H1 (cell line): Measurements from ENCODE around the gene BRAT1. TPM values are rescaled to one million over a fixed set of nuclear protein-coding genes. Genes with fewer than 3 reads are reported as not detected.

Experiments
- CTCF ChIA-PET: fragments of 300-600 bp; sonication (Branson Sonifier 250); formaldehyde crosslinking; loops from one replicate; lab custom pipeline; 2021; ENCODE audit not compliant: partially characterized antibody; lab: Charles Lee
- POLR2A ChIA-PET: fragments of 300-600 bp; sonication (Branson Sonifier 250); formaldehyde crosslinking; loops from one replicate; lab custom pipeline; 2021; ENCODE audit warnings: inconsistent platforms; ENCODE audit not compliant: partially characterized antibody; lab: Charles Lee
- DNase-seq, 2 experiments: peaks; one replicate each; pipeline versions ENCODE4 v3.0.0 to v3.0.0-alpha.2; 2010 to 2022; ENCODE audit warnings: low spot score in 2 of 2, low read depth in 1 of 2, mixed read lengths in 1 of 2
- FAIRE-seq: peaks from 2 replicates; lab custom pipeline; 2011; peaks lifted over from hg19 to GRCh38; lab: Jason Lieb, UNC
- H2AFZ ChIP-seq: 2 replicates; pipeline ENCODE4 v1.8.1; 2012; ENCODE audit warnings: low read length, inconsistent platforms
- H2AK5ac ChIP-seq: 2 replicates; pipeline ENCODE4 v1.6.1; 2013; ENCODE audit warnings: low read depth, low read length
- H2BK120ac ChIP-seq: replicated peaks from 2 replicates; pipeline ENCODE3; 2013; ENCODE audit warnings: low read depth, low read length, inconsistent platforms
- H2BK12ac ChIP-seq: 2 replicates; pipeline ENCODE4 v1.6.1; 2013; ENCODE audit warnings: low read depth, low read length
- H2BK15ac ChIP-seq: 2 replicates; pipeline ENCODE4 v1.6.1; 2013; ENCODE audit warnings: low read length
- H2BK20ac ChIP-seq: 2 replicates; pipeline ENCODE4 v1.6.1; 2013; ENCODE audit warnings: low read length
- H2BK5ac ChIP-seq: 2 replicates; pipeline ENCODE4 v1.6.1; 2013; ENCODE audit warnings: low read depth, low read length
- H3K14ac ChIP-seq: 2 replicates; pipeline ENCODE4 v1.6.1; 2013; ENCODE audit warnings: inconsistent platforms; ENCODE audit not compliant: insufficient read length
- H3K18ac ChIP-seq: 2 replicates; pipeline ENCODE4 v1.6.1; 2013; ENCODE audit warnings: low read length; ENCODE audit errors: extremely low read depth
- H3K23ac ChIP-seq: 2 replicates; pipeline ENCODE4 v1.6.1; 2013; ENCODE audit warnings: inconsistent platforms; ENCODE audit not compliant: insufficient read length
- H3K23me2 ChIP-seq: 2 replicates; pipeline ENCODE4 v1.6.1; 2013; ENCODE audit warnings: low read depth, low read length
- H3K27ac ChIP-seq: 2 replicates; pipeline ENCODE4 v1.6.1; 2011; ENCODE audit warnings: low read depth, low read length, inconsistent platforms
- H3K27me3 ChIP-seq, 4 experiments: replicated peaks in 1 of 4; 1 replicate in 1 of 4; 2 replicates in 3 of 4; pipeline versions ENCODE4 v1.6.1 to v1.8.1; 2011 to 2013; ENCODE audit warnings: low read length in 3 of 4, mild to moderate bottlenecking in 3 of 4, inconsistent platforms in 2 of 4, mixed read lengths in 2 of 4, moderate library complexity in 1 of 4; ENCODE audit not compliant: control insufficient read depth in 3 of 4, insufficient read depth in 3 of 4; ENCODE audit errors: extremely low read depth in 1 of 4
- H3K36me3 ChIP-seq, 4 experiments: 2 replicates each; pipeline versions ENCODE4 v1.6.1 to v1.8.1; 2011 to 2013; ENCODE audit warnings: mild to moderate bottlenecking in 4 of 4, low read length in 3 of 4, moderate library complexity in 2 of 4, control low read depth in 1 of 4, inconsistent platforms in 1 of 4; ENCODE audit not compliant: insufficient read depth in 4 of 4, control insufficient read depth in 2 of 4
- H3K4ac ChIP-seq: replicated peaks from 2 replicates; pipeline ENCODE3; 2013; ENCODE audit warnings: low read length, low read depth, mixed read lengths, inconsistent platforms; ENCODE audit not compliant: insufficient read length
- H3K4me1 ChIP-seq, 4 experiments: replicated peaks in 1 of 4; 1 replicate in 1 of 4; 2 replicates in 3 of 4; pipeline versions ENCODE4 v1.6.1 to v1.8.1; 2011 to 2013; ENCODE audit warnings: low read length in 3 of 4, inconsistent platforms in 2 of 4, mixed read lengths in 1 of 4; ENCODE audit not compliant: insufficient read depth in 4 of 4, control insufficient read depth in 3 of 4
- H3K4me2 ChIP-seq, 2 experiments: 2 replicates each; pipeline versions ENCODE4 v1.6.1 to v1.8.1; 2011 to 2013; ENCODE audit warnings: low read depth in 2 of 2, low read length in 2 of 2, control low read depth in 1 of 2, inconsistent platforms in 1 of 2, mild to moderate bottlenecking in 1 of 2; ENCODE audit not compliant: insufficient read depth in 1 of 2
- H3K4me3 ChIP-seq, 4 experiments: fragments of 200-600, 300-600 bp in 1 of 4; sonication (generic), shearing (Covaris generic), sonication (Bioruptor Twin) in 1 of 4; 2 replicates each; pipeline versions ENCODE4 v1.5.1 to v1.8.1; 2011 to 2016; ENCODE audit warnings: low read length in 4 of 4, low read depth in 3 of 4, control low read depth in 2 of 4, inconsistent platforms in 2 of 4, mild to moderate bottlenecking in 2 of 4, mixed read lengths in 1 of 4, moderate library complexity in 1 of 4; ENCODE audit not compliant: insufficient read depth in 2 of 4; ENCODE audit errors: extremely low read depth in 1 of 4
- H3K56ac ChIP-seq: replicated peaks from 2 replicates; pipeline ENCODE3; 2013; ENCODE audit warnings: low read depth, mild to moderate bottlenecking, mixed read lengths, low read length, inconsistent platforms; ENCODE audit not compliant: insufficient read length
- H3K79me1 ChIP-seq: 2 replicates; pipeline ENCODE4 v1.6.1; 2013; ENCODE audit warnings: low read depth, low read length, control low read depth
- H3K79me2 ChIP-seq, 2 experiments: 2 replicates each; pipeline versions ENCODE4 v1.6.1 to v1.8.1; 2012 to 2013; ENCODE audit warnings: low read length in 2 of 2, mild to moderate bottlenecking in 2 of 2, inconsistent platforms in 1 of 2; ENCODE audit not compliant: insufficient read depth in 2 of 2, control insufficient read depth in 1 of 2
- H3K9ac ChIP-seq, 4 experiments: replicated peaks in 1 of 4; 1 replicate in 1 of 4; 2 replicates in 3 of 4; pipeline versions ENCODE4 v1.6.1 to v1.8.1; 2011 to 2013; ENCODE audit warnings: low read depth in 3 of 4, low read length in 3 of 4, control low read depth in 2 of 4, mild to moderate bottlenecking in 2 of 4, moderate library complexity in 2 of 4, inconsistent platforms in 1 of 4; ENCODE audit errors: extremely low read depth in 1 of 4
- H3K9me3 ChIP-seq, 2 experiments: 2 replicates each; pipeline versions ENCODE4 v1.6.1 to v1.8.1; 2012 to 2013; ENCODE audit warnings: mild to moderate bottlenecking in 2 of 2, moderate library complexity in 2 of 2, control low read depth in 1 of 2, inconsistent platforms in 1 of 2, low read depth in 1 of 2, low read length in 1 of 2, mixed read lengths in 1 of 2; ENCODE audit not compliant: insufficient read depth in 2 of 2
- H4K20me1 ChIP-seq, 2 experiments: replicated peaks in 1 of 2; 2 replicates each; pipeline versions ENCODE3 to v1.8.1; 2011 to 2013; ENCODE audit warnings: inconsistent platforms in 2 of 2, low read length in 2 of 2, mild to moderate bottlenecking in 1 of 2; ENCODE audit not compliant: insufficient read depth in 2 of 2, control insufficient read depth in 1 of 2
- H4K5ac ChIP-seq: 2 replicates; pipeline ENCODE4 v1.6.1; 2013; ENCODE audit warnings: low read length, low read depth, mixed read lengths, inconsistent platforms; ENCODE audit not compliant: insufficient read length
- H4K8ac ChIP-seq: 2 replicates; pipeline ENCODE4 v1.8.0; 2013; ENCODE audit warnings: mild to moderate bottlenecking, moderate library complexity, low read length, inconsistent platforms; ENCODE audit not compliant: insufficient read depth; ENCODE audit errors: extremely low read depth
- H4K91ac ChIP-seq: replicated peaks from 2 replicates; pipeline ENCODE3; 2013; ENCODE audit warnings: low read length, mixed read lengths, inconsistent platforms; ENCODE audit not compliant: insufficient read length
- BCL11A ChIP-seq, 2 experiments: IDR thresholded peaks; one replicate each; pipeline ENCODE4 v1.6.1; 2011; ENCODE audit warnings: low read depth in 2 of 2, low read length in 2 of 2, mild to moderate bottlenecking in 2 of 2
- CHD2 ChIP-seq: IDR thresholded peaks from 2 replicates; pipeline ENCODE4 v1.6.1; 2012; ENCODE audit warnings: low read length, improper control_type of control experiment
- CTBP2 ChIP-seq: IDR thresholded peaks from 2 replicates; pipeline ENCODE4 v1.7.0; 2011; ENCODE audit warnings: borderline replicate concordance, mild to moderate bottlenecking, moderate library complexity, mixed read lengths, low read length; ENCODE audit not compliant: insufficient read depth, insufficient read length
- EP300 ChIP-seq, 2 experiments: IDR thresholded peaks; 1 replicate in 1 of 2; 2 replicates in 1 of 2; pipeline ENCODE4 v1.6.1; 2011 to 2012; ENCODE audit warnings: low read depth in 2 of 2, low read length in 2 of 2, mild to moderate bottlenecking in 2 of 2, borderline replicate concordance in 1 of 2, inconsistent platforms in 1 of 2, moderate library complexity in 1 of 2
- JUN ChIP-seq: IDR thresholded peaks from 2 replicates; pipeline ENCODE4 v1.6.1; 2011; ENCODE audit warnings: low read depth, mild to moderate bottlenecking, improper control_type of control experiment, low read length
- KDM4A ChIP-seq: IDR thresholded peaks from one replicate; pipeline ENCODE4 v1.7.1; 2012; ENCODE audit warnings: low read depth, mild to moderate bottlenecking, moderate library complexity, low read length, inconsistent platforms; ENCODE audit not compliant: severe bottlenecking
- RBBP5 ChIP-seq: IDR thresholded peaks from 2 replicates; pipeline ENCODE4 v1.7.1; 2012; ENCODE audit warnings: low read depth, mild to moderate bottlenecking, inconsistent platforms, low read length, moderate library complexity, borderline replicate concordance
- SIRT6 ChIP-seq: IDR thresholded peaks from one replicate; pipeline ENCODE4 v1.7.1; 2012; ENCODE audit warnings: low read length, inconsistent platforms
- TCF12 ChIP-seq: IDR thresholded peaks from 2 replicates; pipeline ENCODE4 v1.6.1; 2011; ENCODE audit warnings: low read depth, mild to moderate bottlenecking, low read length
- YY1 ChIP-seq: IDR thresholded peaks from 2 replicates; pipeline ENCODE4 v1.6.1; 2011; ENCODE audit warnings: low read depth, mild to moderate bottlenecking, low read length
- WGBS, 2 experiments: shearing (Covaris generic) in 1 of 2; methylation state at CpG; one replicate each; pipeline versions ENCODE4 v1.1.6 to v1.1.7; 2013 to 2015; ENCODE audit warnings: low lambda C conversion rate in 2 of 2, mixed read lengths in 2 of 2, inconsistent platforms in 1 of 2, low coverage in 1 of 2, missing lambda C conversion rate in 1 of 2; ENCODE audit not compliant: insufficient replicate concordance in 2 of 2, insufficient coverage in 1 of 2, insufficient read length in 1 of 2; ENCODE audit errors: extremely low coverage in 1 of 2, missing lambda C conversion rate in 1 of 2; 5-methylcytosine and 5-hydroxymethylcytosine counted together
- polyA plus RNA-seq, 7 experiments: library from polyadenylated mRNA; depleted of rRNA in 3 of 7; stranded (reverse) in 5 of 7; unstranded in 2 of 7; fragments of >200 nt in 5 of 7; fragments of 200-250 nt in 2 of 7; gene quantifications; 1 replicate in 5 of 7; 2 replicates in 1 of 7; 4 replicates in 1 of 7; pipeline versions ENCODE4 v1.2.1 to v1.2.3, GENCODE V29; 2011 to 2013; ENCODE audit warnings: missing spikeins in 2 of 7, mixed read lengths in 2 of 7
- total RNA-seq: library from RNA; stranded (reverse); fragmentation: NEBNext Ultra II Directional; extraction: Animal tissue kit (Norgen Biotek cat#: 25700); gene quantifications from 2 replicates; pipeline ENCODE4 v1.2.1, GENCODE V29; 2021
- TF ChIP-seq, protein P1 (sequence below): IDR thresholded peaks from 2 replicates; pipeline ENCODE4 v1.6.1; 2011; ENCODE audit warnings: low read depth, mild to moderate bottlenecking, low read length; ENCODE audit not compliant: insufficient read depth

Gene BRAT1
- total and polyA plus RNA-seq, 2 of the 8 experiments (the other 6 are each of a cell fraction or from before 2014, with no cell fraction given), result 36.8 to 42.3 TPM

DNA sequence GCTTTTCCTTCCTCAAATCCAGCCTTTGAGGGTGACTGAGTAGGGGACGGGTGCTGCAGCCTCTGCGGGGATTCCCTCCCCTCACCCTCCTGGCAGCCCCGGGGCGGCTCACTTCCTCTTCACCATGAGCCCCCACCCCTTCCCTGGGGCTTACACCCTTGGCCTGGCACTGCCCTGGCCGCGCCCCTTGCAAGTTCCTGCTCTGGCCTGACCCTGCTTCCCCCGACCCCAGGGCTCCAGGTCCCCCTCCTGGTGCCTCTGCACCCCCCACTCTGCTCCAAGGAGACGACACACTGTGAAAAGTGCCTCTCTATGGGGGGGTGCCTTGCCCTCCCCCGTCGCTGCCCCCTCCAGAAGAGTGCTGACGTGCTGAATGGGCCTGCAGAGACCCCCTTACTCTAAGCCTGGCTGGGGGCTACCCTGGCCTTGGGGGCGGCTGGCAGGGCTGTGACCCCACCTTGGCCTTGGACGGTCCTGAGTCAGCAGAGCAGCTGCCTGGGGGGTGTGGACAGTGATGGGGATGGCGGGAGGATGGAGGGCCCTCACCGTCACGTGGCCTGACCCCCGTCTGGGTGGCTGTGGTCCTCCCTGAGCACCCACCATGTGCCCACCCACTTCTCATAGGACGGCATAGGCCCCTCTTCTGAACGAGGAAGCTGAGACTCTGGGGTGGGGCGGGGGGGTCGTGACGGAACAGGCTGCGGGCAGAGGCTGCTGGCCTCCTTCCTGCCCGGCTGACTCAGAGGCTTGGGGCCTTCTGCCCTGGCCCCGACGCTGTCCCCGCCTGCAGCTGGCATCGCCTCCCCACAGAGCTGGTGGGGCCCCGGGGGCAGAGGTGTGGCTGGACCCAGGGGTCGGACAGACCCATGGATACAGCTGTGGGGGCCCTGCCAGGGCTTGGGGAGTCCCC is 25.9 kb downstream of the BRAT1 start:
- FAIRE-seq, result no peak
- TF ChIP-seq KDM4A (no peak), JUN (no peak), BCL11A (IDR thresholded peaks at IDR 0.05; ENCODE audit: low read depth in 2 of 2, low read length in 2 of 2) (no peak), RBBP5 (no peak), YY1 (no peak), CTBP2 (no peak), SIRT6 (no peak), TCF12 (no peak), EP300 (IDR thresholded peaks at IDR 0.05; ENCODE audit: borderline replicate concordance in 1 of 2, low read depth in 2 of 2, low read length in 2 of 2) (no peak), CHD2 (no peak)
- TF ChIP-seq, protein P1, sequence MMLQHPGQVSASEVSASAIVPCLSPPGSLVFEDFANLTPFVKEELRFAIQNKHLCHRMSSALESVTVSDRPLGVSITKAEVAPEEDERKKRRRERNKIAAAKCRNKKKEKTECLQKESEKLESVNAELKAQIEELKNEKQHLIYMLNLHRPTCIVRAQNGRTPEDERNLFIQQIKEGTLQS, result no peak

More for the DNA sequence above, 25.9 kb downstream of the BRAT1 start:
- Histone ChIP-seq H3K9ac (no peak overlapping the region), H4K91ac (no peak overlapping the region), H3K56ac (no peak overlapping the region), H2AFZ (no peak overlapping the region), H4K8ac (peak overlapping the region; percentile 51; the same call in 1 of the 2 replicates), H2BK20ac (no peak overlapping the region), H3K4ac (no peak overlapping the region), H3K4me2 (no peak overlapping the region), H3K9me3 (no peaks in the 10 kb centered on the region), H3K36me3 (peaks cover 7 to 28% (median 19%) of the 10 kb centered on the region in 4 experiments; a peak in 6 of 8 replicates), H3K27me3 (no peaks in the 10 kb centered on the region), H3K14ac (no peak overlapping the region), H3K79me2 (no peaks in the 10 kb centered on the region; a peak in 1 of 4 replicates), H3K4me1 (peaks cover 0 to 36% (median 15%) of the 10 kb centered on the region in 4 experiments; a peak in 6 of 7 replicates), H3K23ac (no peak overlapping the region), H4K20me1 (peaks cover 7 to 19% of the 10 kb centered on the region in 2 experiments), H3K4me3 (no peak overlapping the region), H2BK15ac (no peak overlapping the region), H3K23me2 (no peaks in the 10 kb centered on the region; the same call in 1 of the 2 replicates), H2BK12ac (no peak overlapping the region), H2BK5ac (no peak overlapping the region), H2BK120ac (no peak overlapping the region), H3K18ac (no peak overlapping the region), H2AK5ac (no peak overlapping the region), H4K5ac (no peak overlapping the region), H3K79me1 (no peaks in the 10 kb centered on the region), H3K27ac (no peak overlapping the region)
- CTCF ChIA-PET, result interaction anchor here (0.5 to 2.0 kb wide), 4 partner anchors 20 to 62 kb away, joined by 3 to 14 read pairs (median 4); no protein-coding TSS in a partner anchor
- WGBS, 2 experiments, result 84% methylated on average over 21 of the region's 30 CpGs; no CpG with 5 or more reads in 1 of the 2 experiments
- DNase-seq, result no peak
- POLR2A ChIA-PET, result interaction anchor here (1.5 to 8.2 kb wide), 2 partner anchors 12 to 55 kb away, joined by 5 to 68 read pairs; no protein-coding TSS in a partner anchor
